ENCODE data around the gene PLEKHG1.

PLEKHG1 gene

DNA sequence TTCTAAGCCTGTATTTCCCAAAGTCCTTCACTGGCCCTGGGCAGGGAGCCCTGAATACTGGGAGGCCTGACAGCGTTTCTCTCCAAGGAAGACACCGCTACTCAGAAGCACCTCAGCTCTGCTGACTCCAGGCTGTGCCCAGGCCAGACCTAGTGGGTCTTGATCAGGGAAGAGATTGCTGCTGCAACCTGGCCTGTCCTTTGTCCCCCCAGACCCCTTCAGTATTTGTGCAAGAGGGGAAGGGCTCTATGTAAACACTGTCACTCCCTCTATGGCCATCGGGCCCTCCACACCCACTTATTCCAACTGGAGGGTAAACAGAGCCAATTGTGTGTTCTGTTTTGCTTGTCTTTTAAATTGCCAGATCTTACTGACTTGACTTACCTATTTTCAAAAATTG, 20.6 kb downstream of the PLEKHG1 start:
- no peak for DNase-seq (ENCODE audit: low read depth)

DNA sequence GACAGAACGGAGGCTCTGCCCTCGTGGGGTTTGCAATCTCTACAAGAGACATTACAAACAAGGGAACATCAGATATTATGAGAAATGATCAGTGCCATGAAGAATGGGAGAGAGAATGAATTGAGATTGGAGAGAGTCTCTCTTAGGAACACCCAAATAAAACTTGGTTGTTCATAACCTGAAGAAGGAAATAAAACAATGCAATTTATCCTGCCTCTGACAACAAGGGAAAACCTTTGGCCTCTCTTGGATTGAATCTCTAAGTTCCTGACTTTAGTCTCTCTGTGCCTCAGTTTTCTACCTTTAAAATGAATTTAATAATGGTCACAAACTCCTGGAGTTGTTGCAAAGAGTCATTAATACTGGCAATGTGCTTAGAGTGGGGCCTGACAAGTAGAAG, 21.1 kb downstream of the PLEKHG1 start:
- no peak for DNase-seq (ENCODE audit: low read depth)

- no peak for DNase-seq (ENCODE audit: low read depth)
These were observed 22.8 kb downstream of the PLEKHG1 start for GRCh38 chr6:150622476-150622875.

- no peak for DNase-seq (ENCODE audit: low read depth)
These were observed 23.5 kb downstream of the PLEKHG1 start for GRCh38 chr6:150622941-150623874.

DNA sequence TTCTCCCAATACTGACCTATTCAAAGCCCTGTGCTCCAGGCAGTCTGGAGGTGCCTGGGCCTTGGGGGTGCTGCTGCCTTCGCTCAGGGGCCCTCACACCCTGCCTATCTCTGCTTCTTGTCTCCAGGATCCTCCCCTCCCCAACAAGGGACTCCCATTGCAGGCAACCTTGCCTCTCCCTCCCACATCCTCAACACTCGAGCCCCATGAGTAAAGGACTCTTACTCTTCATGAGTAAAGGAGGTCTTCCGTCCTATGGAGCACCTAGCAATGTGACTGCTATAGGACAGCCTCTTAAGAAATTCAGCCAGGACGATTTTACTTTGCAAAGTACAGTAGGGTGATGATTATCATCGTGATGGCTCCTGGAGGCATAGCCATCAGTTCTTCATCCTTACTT, 24.5 kb downstream of the PLEKHG1 start:
- no peak for DNase-seq (ENCODE audit: low read depth)

GRCh38 chr6:150625927-150626326, 26.2 kb downstream of the PLEKHG1 start:
- DNase-seq (ENCODE audit: low read depth), result no peak

DNA sequence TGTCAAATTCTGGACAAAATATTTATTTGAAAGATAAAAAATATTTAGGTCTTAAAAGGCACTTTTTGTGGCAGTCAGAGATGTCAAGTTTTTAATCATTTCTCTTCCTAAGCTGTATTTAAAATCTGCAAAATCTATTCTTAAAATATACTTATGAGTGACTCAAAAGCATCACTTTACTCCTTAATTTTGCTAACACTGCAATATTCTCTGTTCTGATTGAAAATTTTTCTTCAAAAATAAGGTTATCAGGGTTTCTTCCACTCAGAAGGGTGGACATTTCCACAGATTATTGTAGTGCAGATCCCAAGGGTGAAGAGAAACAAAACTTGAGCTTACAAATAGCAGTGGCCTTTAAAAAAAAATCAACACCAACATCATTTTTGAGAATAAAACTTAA, 27.5 kb downstream of the PLEKHG1 start:
- no peak for DNase-seq (ENCODE audit: low read depth)

DNA sequence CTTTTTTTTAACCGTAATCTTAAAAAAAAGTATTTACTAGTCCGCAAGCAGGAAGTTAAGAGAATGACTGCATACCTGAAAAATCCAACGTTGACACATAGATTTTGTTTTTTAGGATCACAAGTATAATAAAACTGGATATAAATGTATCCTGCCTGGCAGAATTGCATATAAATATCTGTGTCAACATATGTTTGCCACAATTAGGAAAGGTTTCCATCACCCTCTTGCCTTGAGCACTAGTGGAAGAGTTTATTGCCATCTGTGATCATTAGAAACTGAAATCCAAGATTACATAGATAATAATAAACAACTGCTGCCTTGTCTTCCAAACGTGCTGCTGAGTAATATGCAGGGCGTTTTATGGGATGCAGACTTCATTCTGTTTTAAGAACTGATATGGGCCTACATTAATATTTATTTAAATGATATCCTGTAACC, 27.9 kb downstream of the PLEKHG1 start:
- DNase-seq (ENCODE audit: low read depth), result no peak

- DNase-seq (ENCODE audit: low read depth), result no peak
These were observed 29.2 kb downstream of the PLEKHG1 start for GRCh38 chr6:150628908-150629307.

DNA sequence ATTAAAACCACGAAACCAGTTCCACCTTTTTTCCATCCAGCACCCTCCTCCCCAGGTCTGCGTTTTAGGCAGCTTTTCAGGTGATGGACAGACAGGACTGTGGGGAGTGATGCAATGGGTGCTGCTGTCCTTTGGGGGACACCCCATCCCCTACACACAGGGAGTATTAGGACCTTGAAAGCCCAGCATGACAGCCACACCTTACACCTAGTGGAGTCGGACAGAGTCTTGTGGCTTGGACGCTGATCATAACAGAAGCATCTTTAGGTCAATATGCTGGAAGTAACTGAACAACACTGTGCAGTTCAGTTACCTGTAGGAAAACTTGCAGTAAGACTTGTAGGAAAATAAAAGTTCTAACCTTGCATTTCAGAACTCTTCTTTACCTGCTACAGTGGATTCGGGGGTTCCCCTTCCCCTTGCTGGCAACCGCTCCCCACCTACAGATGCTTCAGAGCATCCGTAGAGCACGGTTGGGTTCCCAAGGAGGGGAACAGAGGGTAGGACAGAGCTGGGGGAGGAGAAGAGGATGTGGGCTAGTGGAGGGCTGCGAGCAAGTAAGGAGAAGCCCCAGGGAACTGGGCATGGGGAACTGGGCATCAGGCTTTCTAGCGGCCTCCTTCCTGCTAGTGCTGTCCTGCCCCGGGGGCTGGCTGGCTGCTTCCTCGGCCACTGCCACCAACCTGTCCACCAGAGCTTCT, 31.7 kb downstream of the PLEKHG1 start:
- DNase-seq (ENCODE audit: low read depth), result no peak

DNA sequence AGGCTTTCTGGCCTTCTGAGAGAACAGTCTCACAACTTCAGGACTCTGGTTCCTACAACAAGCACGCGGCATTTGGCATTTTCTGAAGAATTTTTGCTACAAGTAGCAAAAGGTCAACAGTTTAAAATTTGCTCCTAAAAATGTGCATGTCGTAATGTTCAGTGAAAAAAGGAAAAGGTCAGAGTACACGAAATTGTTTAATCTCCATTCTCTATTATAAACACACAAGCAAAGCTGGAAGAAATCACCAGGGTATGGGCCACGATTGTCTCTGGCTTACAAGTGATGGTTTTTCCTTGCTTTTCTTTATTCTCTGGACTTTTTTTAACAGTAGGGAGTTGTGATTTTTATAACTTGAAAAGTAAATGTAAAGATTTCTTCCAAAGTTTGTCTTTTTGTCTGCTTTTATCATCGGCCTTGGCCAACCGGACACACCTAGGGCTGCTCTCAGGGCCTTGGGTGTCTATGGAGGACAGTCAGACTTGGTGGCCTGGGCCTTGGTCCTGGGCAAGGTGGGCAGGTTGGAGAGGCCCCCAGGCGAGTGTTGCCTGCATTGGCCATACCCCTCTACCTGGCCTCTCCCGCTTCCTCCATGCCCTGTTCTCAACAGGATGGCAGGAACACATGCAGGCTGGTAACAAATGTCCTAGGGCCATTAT, 32.4 kb downstream of the PLEKHG1 start:
- no peak for DNase-seq (ENCODE audit: low read depth)

DNA sequence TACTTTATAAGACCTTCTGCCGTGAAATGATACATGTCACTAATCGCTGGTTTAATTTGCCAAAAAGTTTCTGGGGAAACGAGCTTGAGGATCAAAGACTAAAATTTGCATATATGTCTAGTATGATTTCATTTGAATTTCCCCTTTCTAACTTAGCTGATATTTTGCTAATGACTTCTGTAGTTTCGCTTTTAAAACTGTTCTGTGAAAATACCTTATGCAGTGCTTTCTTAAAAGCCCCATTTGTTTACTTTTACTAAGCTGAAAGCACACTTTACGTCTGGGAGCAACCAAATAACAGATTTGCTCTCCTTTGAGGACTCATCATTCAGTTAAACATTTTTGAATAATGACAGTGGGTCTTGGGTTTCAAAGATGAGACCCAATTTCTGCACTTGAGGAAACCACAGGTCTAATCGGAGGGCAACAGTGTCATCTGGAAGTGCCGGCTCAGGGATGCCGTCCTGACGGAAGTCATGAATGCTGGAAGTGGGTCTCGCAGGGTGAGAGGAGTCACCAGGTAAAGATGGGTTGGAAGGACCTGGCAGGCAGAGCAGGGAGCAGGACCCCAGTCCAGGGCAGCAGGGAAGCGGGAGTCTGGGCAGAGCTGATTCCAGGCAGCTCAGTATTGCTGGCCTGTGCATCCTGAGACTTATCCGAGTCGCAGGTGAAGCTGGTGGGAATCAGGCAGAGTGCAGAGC, 33.2 kb downstream of the PLEKHG1 start:
- no peak for DNase-seq (ENCODE audit: low read depth)

GRCh38 chr6:150633486-150633834, 33.8 kb downstream of the PLEKHG1 start:
- no peak for DNase-seq (ENCODE audit: low read depth)

DNA sequence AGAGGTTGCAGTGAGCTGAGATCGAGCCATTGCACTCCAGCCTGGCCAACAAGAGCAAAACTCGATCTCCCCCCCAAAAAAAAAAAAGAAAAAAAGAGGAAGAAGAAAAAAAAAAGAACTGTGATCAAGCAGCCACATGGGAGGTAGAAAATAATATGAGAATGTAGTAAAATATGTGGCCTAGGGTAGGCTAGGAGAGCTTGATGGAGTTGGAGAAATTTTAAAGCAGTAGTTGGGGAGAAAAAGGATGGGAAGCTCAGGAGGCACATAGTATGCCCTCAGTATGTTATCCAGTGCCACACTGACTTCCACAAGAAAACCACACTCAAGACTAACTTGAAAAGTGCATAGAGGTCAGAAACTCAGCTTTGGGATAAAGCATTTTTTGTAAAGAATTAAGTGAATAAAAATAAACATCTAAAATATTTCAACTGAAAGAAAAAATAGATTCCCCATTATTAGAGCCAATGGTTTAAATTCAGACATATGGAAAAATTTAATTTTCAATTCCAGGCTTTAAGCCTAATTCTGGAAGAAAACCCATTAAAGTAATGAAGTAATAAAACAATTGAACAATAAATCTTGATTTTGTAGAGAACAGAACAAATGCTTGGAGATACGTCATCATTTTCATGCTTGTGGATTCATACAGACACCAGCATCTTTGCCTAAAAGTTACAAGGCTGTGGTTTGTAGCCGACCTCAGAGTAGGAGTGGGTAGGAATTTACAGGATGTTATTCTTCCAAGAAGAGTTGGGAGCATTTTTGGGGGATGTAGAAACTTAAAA, 34.7 kb downstream of the PLEKHG1 start:
- no peak for DNase-seq (ENCODE audit: low read depth)

DNA sequence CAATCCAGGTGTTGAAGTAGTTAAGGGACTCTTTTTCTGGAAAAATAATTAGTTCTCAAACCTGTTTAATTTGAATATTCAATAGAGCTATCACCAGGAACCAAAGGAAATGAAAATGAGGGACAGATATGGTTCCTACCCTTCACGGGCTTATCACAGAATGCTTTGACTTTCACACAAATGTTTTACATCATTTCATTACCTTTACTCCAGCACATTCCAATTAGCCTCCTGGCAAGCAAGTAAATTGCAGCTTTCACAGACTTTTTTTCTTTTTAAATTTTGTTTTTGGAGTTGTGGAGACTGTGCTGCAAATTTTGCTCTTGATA, 35.2 kb downstream of the PLEKHG1 start:
- no peak for DNase-seq (ENCODE audit: low read depth)

DNA sequence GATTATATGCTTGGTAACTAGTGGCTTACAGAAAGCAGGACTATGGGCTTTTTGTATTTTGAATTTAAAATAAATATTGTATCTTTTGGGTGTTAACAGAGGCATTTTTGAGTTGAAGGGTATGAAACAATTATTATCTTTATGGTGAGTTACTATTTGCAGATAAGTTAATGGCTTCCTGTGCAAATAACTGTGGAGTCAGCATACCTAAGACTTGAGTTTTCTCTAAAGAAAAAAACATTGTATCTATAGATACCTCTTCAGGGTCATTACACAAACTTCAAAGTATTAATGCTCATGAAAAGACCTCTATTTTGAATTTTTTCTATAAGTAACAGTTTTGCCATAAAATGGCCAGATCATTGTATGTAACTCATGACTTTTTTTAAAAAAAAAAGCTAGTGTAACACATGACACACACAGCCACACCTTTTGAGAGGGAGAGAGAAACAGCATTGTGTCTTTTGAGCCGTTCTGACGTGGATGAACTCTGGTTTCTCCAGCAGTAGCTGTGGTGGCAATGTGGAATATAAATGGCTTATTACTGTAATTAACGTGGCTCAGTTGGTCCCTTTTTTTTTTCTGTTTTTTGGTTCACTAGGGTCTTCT, 36.3 kb downstream of the PLEKHG1 start:
- DNase-seq (ENCODE audit: low read depth), result no peak

DNA sequence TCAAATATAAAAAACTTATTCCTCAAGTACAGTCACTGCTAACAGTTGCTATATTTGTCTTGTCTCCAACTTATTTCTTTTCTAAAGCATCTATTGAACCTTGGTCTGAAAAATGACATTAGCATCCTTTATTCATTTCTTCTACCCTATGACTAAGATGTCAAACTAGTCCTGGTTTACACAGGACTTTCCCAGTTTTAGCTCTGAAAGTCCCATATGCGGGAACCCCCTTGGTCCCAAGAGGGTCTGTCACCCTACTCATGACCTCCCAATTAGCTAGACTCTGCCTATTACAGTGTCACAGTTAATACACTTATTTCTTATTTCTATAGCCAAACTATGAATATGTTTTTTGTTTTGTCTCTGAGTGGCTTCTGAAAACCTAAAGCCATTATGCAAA, 37.1 kb downstream of the PLEKHG1 start:
- no peak for DNase-seq (ENCODE audit: low read depth)

- no peak for DNase-seq (ENCODE audit: low read depth)
These were observed 37.6 kb downstream of the PLEKHG1 start for GRCh38 chr6:150637266-150637665.

DNA sequence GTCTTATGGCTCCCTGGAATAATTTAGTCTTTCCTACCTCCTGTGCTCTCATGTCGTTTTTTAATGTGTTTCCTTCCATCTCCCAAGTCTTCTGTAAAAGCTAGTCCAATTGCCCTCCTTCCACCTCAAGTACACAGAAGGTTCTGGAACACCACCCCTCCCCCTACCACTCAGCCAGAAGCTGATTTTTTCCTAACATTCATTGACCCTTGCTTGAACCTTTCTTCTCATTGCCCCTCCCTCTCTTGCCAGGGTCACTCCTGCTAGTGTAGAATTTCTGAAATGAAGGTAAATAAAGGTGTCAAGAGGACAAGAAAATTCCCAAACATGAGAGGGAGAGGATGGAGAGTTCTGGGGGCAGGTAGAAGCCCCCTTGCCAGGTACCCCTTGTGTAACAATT, 38.6 kb downstream of the PLEKHG1 start:
- DNase-seq (ENCODE audit: low read depth), result no peak

- DNase-seq (ENCODE audit: low read depth), result no peak
These were observed 39.1 kb downstream of the PLEKHG1 start for GRCh38 chr6:150638765-150639164.

DNA sequence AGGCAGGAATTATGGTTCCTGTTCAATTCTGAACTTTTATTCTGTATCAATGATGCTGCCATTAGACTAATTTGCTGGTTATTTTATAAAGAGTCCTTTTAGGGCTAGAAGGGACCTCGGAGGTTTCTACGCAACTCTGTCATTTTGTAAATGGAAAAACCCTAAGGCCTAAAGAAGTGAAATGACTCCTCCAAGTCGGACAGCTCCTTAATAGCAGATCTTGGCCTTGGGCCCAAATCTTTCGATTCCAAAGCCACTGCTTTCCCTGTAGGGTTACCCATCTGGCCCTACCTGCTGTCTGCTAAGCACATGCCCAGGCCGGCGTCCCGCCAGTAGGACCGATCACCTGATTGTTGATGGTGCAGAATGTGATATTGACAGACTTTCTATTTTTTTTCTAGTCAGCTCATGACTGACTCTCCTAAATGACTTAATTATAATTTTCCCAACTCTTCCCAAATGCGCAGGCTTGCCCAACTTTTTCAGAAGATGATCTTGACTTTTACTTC, 40.2 kb downstream of the PLEKHG1 start:
- no peak for DNase-seq (ENCODE audit: low read depth)
